Endometrial microvascular endothelial cells (primary cell): ENCODE data around the gene PGLYRP2. TPM values are rescaled to one million over a fixed set of nuclear protein-coding genes. Genes with fewer than 3 reads are reported as not detected.
"Not testable (repeated sequence)": the region's sequence is repeated elsewhere in the genome, so short reads cannot be mapped to it uniquely, and the experiment has no call there.

Source experiments
- in situ Hi-C: cut with HindIII; loops from 2 replicates; pipeline ENCODE4 v1.10.0; 2017; ENCODE audit warnings: low sequenced_read_pairs, low pct_unique_long_range_greater_than_20kb; ENCODE audit errors: inconsistent ontology term
- total RNA-seq: library from RNA; depleted of rRNA; stranded (reverse); fragments of >200 nt; gene quantifications from one replicate; pipeline ENCODE4 v1.2.3, GENCODE V29; 2015; ENCODE audit errors: inconsistent ontology term

Gene PGLYRP2, protein sequence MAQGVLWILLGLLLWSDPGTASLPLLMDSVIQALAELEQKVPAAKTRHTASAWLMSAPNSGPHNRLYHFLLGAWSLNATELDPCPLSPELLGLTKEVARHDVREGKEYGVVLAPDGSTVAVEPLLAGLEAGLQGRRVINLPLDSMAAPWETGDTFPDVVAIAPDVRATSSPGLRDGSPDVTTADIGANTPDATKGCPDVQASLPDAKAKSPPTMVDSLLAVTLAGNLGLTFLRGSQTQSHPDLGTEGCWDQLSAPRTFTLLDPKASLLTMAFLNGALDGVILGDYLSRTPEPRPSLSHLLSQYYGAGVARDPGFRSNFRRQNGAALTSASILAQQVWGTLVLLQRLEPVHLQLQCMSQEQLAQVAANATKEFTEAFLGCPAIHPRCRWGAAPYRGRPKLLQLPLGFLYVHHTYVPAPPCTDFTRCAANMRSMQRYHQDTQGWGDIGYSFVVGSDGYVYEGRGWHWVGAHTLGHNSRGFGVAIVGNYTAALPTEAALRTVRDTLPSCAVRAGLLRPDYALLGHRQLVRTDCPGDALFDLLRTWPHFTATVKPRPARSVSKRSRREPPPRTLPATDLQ
- not detected for total RNA-seq

DNA sequence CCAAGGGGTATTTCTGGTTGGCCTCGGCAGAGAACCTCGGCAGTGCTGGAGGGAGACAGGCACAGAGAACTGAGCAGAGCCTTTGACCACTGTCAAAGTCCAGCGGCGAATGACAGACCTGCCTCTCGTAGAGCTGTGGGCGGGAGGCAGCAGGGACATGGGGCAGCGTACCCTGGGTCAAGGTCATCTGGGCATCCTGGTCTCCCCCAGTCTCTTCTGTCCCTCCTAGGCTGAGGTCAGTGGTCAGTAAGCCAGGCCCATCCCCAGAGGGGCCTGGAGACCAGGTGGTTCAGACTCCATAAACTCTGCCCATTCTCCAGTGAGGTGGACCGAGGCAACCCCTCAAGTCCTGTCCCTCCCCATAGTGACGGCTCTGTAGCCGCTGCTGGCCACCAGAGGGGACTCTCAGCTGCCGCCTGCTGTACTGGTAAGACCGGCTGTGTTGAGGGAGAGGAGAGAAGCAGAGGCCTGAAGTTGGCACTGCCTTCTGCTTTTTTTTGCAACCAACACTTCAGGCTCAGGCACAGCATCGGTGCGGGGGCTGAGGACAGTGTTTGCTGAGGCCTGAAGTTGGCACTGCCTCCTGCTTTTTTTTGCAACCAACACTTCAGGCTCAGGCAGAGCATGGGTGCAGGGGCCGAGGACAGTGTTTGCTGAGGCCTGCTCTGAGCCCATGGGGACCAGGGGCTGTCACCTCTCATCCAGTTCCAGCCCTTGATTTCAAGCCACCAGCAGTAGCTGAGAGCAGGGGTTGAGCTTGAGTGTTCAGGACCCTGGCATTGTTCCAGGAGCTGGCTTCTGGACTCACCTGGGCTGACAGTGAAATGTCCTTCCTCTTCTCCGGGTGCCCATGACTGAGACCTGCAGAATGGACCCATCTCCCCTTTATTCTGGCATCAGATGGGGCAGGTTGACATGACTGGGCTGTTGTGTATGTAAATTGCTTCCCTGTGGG is at the start of gene PGLYRP2:
Gene PGLYRP2 (minus strand): TSS at position 111 of the 955 bp plus-strand sequence. CDS start 130 bp downstream, outside the sequence.
- in situ Hi-C loops: no loop called here

DNA sequence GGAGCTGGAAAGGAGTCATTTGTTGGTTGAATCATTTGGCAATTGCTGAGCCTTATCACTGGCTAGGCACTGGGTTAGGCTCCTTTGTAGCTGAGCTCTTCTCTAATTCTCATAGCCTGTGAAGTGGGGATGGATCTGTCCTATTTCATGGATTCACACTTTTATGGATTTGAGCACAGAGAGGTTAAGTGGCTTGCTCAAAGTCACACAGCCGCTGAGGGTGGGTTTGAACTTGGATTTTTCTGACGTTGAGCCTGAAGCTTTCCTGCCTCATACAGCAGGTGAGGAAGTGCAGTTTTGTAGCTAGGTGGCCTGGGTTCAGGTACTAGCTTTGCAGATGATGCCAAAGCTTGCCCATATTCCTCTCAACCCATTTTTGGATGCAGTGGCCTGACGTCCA is 48.4 kb upstream of the PGLYRP2 start:
- in situ Hi-C loops: no loop called here

DNA sequence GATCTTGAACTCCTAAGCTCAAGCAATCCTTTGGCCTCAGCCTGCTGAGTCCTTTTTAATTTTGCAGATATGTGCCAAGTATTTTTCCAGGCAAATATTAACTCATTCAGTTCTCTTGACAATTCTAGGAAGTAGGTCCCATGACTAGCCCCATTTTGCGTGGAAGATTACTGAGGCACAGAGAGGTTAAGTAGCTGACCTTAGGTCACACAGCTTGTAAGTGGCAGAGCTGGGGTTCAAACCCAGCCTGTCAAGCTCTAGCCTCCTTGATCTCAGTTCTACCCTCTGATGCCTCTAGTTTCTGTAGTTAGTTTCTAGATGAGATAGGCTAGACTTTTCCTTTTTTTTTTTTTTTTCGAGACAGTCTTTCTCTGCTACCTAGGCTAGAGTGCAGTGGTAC is 47.1 kb upstream of the PGLYRP2 start:
- in situ Hi-C loops: no loop called here

DNA sequence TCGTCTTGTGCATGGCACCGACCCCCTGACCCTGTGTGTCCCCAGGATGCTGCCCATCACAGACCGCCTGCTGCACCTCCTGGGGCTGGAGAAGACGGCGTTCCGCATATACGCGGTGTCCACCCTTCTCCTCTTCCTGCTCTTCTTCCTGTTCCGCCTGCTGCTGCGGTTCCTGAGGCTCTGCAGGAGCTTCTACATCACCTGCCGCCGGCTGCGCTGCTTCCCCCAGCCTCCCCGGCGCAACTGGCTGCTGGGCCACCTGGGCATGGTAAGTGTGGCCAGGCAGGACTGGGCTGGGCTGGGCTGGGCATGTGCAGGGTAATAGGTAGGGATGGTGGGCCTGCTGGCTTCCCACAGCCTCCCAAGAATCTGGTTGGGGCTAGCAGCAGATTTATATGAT is 46.0 kb upstream of the PGLYRP2 start:
- in situ Hi-C loops: no loop called here

DNA sequence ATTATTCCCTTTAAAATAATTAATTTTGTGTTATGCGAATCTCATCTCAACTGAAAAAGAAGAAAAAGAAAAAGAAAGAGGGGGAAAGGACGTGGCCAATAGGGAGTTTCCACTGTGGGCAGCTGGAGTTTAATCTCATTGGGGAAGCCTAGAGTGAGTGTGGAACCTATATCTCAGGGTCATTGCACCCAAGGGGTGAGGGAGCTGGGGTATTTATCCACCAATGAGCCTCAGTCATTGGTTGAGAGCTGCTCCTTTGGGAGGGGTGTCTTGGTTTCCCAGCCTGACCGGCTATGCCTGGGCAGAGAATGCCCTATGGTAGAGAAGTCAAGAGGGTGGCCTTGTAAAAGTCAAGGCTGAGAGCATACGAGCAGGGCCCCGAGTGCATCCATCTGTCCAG is 45.5 kb upstream of the PGLYRP2 start:
- in situ Hi-C loops: no loop called here

DNA sequence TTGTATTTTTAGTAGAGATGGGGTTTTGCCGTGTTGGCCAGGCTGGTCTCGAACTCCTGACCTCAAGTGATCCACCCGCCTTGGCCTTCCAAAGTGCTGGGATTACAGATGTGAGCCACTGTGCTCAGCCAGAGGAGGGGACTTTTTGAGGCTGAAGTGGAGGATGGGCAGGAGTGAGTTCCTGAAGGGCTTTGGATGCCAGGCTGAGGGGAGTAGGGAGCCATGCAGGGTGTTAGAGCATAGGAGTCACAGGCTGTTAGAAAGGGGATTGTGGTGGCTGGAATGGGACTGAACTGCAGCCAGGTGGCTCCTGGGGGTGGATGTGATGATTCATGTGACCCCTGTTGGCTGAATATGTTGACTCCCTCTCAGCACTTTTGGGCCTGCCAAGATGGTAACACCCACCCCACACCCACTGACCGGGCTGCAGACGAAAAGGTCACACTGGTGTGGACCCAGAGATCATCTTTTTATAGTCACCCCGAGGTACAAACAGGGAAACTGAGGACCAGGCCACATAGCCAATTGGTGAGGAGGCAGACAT is 40.2 kb upstream of the PGLYRP2 start:
- in situ Hi-C loops: no loop called here

DNA sequence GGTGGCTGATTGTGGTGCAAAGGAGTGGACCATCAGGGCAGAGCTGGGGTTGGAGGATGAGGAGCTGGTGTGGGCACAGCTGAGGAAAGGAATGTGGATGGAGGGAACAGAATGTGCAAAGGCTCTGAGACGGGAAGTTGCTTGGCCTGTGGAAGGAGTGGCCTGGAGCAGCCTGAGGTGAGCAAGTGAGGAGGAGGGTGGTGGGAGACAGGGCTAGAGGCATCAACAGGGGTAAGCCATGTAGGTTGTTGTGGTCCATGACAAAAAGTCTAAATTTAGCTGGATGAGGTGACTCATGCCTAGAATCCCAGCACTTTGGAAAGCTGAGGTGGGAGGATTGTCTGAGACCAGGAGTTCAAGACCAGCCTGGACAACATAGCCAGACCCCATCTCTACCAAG is 38.5 kb upstream of the PGLYRP2 start:
- in situ Hi-C loops: no loop called here

DNA sequence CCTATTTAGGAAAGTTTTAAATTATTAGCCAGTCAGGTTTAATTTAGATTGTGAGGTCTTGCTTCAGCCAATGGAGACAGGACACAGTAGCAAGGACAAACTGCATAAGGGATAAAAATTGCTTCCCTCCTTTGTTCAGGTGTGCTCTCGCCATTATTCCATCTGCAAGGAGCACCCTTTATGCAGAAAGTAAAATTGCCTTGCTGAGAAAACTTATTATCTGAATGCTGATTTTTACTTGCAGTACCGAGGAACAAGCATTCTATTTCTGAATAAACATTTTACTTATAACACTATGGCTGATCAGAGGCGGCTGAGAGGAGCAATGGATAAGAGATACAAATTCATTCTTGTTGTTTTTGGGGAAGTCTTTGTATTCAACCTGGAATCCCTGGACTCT is 37.1 kb upstream of the PGLYRP2 start:
- in situ Hi-C loops: no loop called here

DNA sequence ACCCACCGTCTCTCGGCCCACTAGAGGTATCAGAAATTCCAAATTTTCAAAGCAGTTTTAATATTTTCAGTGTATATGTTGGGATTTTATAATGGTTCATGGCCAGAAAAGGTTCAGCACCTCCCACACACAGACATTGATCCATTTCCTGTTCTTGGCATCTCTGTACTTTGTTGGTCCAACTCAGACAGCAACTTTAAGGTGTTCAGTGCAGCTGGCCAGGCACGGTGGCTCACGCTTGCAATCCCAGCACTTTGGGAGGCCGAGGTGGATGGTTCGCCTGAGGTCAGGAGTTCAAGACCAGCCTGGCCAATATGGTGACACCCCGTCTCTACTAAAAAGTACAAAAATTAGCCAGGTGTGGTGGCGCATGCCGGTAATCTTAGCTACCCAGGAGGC is 35.9 kb upstream of the PGLYRP2 start:
- in situ Hi-C loops: not testable (repeated sequence)

DNA sequence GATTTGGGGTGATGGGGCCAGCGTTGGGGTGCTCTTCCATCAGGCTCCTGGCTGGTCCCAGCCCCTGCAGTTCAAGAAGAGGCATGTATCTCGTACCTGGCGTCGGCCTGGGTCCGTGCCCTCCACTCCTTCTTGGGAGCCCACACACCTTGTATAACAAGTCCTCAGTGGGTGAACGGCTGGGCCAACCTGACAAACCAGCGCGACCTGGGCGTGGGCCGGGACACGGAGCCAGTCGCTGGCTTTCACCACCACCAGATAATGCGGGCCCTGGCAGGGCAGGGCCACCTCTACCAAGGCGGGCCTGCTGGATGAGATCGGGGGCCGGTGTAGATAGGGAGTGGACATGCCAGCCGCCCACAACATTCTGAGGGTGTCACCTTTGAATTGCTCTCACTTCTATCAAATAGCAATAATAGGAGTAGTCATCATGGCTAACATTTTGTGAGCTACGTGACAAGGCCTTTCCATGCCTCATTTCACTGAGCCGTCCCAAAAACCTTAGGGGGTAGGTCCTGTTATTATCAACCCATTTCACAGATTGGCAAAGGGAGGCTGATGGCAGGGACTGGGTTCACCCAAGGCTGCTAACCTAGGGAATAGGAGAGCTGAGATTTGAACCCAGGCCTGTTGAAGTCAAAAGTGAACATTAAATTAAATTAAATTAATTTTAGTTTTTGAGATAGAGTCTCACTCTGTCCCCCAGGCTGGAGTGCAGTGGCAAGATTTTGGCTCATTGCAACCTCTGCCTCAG is 32.5 kb upstream of the PGLYRP2 start:
- in situ Hi-C loops: no loop called here

DNA sequence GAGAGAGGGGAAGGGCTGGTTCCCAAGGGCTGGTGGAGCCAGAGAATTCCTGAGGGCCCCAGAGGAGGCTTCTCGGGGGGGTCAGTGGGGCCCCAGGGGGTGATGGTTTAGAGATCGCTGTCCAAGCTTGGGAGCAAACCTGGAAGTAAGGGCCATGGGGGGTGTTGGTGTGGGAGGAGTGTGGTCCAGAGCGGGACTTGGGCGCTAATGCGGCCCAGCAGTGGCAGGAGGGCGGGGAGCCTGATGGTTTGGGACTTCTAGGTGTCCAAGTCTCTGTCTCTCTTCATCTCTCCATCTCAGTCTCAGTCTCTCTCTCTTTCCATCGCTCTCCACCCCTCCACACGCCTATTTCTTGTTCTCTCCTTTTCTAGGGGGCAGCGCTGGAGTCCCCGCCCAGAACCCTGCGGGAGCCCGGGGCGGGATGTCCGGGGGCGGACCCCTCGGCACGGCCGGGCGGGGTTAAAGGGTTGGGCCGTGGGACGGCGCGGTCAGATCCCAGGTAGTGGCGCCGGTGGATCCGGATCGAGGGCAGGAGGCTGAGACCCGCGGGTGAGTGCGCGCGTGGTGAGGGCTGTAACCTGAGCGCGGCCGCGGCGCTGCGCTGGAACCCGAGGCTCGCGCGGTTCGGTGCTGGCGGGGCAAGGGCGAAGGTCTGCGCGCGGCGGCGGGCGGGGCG is 28.9 kb upstream of the PGLYRP2 start, which contains the start of gene CYP4F22:
Gene CYP4F22 (plus strand): TSS at position 491 of the 676 bp plus-strand sequence. CDS start 16,812 bp downstream, outside the sequence.
- in situ Hi-C loops: no loop called here

DNA sequence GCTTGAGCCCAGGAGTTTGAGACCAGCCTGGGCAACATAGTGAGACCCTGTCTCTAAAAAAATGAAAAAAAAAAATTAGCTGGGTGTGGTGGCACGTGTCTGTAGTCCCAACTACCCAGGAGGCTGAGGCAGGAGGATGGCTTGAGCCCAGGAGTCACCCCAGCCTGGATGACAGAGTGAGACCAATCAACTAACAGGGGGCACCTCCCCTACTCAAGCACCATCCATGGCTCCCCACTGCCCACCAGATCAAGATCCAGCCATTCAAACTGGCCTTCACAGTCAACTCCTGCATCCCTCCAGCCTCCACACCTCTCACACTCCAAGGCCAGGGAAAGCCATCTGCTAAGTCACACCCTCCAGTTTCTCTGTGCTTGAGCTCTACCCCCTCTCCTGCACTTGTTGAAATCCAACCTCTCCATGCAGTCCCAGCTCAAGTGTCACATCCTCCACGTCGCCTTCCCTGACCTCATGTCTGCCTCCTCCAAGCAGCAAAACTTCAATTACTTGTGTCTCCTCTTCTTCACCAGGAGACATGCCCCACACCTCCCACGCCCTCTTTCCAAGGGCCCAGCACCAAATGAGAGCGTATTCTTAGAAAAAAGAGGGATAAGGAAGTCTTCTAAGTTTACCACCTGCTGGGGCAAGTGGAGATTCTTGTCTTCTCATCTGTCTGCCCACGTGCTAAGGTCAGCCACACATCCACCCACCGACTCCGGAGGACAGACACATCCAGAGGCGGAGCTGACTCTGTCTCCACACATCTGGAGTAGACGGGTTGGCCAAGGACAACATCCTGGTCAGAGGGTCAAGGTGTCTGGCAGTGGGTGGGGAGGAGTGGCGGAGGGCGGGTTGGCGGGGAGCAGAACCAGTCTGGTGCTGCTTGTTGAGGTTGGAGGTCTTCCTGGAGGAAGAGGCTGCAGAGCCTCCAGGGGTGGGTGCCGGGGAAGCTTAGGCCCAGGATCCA is 28.1 kb upstream of the PGLYRP2 start:
- in situ Hi-C loops: no loop called here

DNA sequence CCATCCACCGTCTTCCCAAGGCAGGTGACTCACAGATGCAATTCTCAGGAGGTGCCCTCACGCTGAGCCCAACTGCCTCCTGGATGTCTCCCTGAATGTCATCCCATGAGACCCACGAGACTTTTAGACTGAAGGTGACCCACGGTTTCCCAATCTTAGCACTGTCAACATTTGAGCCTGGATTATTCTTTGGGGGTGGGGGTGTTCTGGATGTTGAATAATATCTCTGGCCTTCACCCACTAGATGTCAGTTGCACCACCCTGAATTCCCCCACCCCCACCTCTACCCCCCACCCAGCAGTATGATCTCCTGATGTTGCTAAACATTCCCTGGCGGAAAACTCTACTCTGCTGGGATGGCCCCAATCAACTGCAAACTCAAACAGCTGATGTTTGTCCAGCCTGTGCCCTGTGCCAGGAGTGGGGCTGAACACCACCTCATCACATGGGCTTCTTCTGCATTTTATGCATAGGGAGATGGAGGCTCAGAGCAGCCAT is 26.8 kb upstream of the PGLYRP2 start:
- in situ Hi-C loops: no loop called here

DNA sequence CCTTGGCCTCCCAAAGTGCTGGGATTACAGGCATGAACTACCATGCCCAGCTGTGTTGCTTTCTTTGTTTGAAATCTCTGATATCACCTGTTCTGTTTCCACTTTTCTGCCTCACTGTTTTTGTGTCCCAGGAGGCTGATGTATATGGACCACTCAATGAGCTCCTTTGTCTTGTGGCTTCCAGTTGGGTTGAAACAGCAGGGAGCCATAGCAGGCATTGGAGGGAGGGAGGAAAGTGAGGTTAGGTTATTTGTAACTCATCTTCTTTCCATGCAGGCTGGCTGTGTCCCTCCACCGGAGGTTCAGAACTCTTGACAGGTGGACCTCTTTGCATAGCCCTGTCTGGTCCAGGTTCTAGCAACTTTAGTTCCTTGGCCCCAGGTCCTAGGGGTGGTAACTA is 23.0 kb upstream of the PGLYRP2 start:
- in situ Hi-C loops: no loop called here

DNA sequence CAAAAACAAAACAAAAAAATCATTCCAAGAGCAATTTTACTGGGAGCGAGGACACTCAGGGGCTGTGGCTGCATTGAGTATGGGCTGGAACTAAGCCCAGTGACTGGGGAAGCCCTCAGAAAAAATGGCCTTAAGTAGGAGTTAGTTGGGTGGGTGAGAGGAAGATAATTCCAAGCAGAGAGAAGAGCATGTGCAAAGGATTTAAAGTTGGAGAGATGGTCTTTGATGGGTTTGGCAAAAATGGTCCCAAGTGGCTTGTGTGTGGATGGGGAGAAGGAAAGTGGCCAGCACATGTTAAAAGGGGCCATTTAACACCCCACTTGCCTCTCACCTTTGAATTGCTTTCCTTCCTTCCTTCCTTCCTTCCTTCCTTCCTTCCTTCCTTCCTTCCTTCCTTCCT is 22.3 kb upstream of the PGLYRP2 start:
- in situ Hi-C loops: no loop called here

DNA sequence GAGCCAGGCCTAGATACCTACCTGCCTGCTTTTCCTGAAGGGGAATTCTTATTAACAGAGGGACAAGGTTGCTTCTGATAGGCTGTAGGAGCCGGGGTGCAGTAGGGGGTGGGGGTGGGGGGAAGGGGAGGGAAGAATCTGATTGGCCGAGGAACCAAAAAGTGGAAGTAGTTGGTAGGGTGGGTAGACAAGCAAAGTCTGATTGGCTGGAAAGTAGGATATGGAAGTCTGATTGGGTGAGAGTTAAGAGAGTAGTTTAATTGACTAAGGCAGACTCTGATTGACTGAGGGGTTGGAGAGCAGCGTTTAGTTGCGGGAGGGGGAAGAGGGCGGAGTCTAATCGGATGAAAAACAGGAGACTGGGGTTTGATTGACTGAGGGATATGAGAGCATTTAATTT is 19.6 kb upstream of the PGLYRP2 start:
- in situ Hi-C loops: no loop called here
